K562 (cell line): ENCODE results near the gene ATP6V0A1.

ENCODE experiments used
- HDAC2 ChIP-seq: fragments of 450-650 bp; IDR thresholded peaks from 2 replicates; pipeline ENCODE4 v1.6.1; 2016; ENCODE audit warnings: mild to moderate bottlenecking
- JUND ChIP-seq, 2 experiments: IDR thresholded peaks; 2 replicates in 1 of 2; 3 replicates in 1 of 2; pipeline ENCODE4 v1.6.1; 2011; ENCODE audit warnings: borderline replicate concordance in 2 of 2, low read depth in 2 of 2, low read length in 2 of 2, improper control_type of control experiment in 1 of 2, missing biosample characterization in 1 of 2, missing genetic modification characterization in 1 of 2, missing genetic modification reagents in 1 of 2
- SMARCC2 ChIP-seq: fragments of 450-650 bp; IDR thresholded peaks from 2 replicates; pipeline ENCODE4 v1.6.1; 2017; ENCODE audit warnings: antibody characterized with exemption, moderate library complexity, mild to moderate bottlenecking, low read depth
- YBX1 ChIP-seq: fragments of 450-650 bp; IDR thresholded peaks from 2 replicates; pipeline ENCODE4 v1.7.1; 2016; ENCODE audit warnings: mild to moderate bottlenecking
- ZNF24 ChIP-seq: fragments of 450-650 bp; IDR thresholded peaks from 2 replicates; pipeline ENCODE4 v1.6.1; 2016
- ZNF324 ChIP-seq: fragments of 250-450 bp; sonication (Bioruptor Pico); IDR thresholded peaks from 2 replicates; pipeline ENCODE4 v1.4.0; 2020; ENCODE audit warnings: mild to moderate bottlenecking
- ZNF445 ChIP-seq: fragments of 250-450 bp; sonication (Bioruptor Pico); IDR thresholded peaks from 2 replicates; pipeline ENCODE4 v1.4.0; 2020; ENCODE audit warnings: low read depth, mild to moderate bottlenecking, moderate library complexity
- TF ChIP-seq, protein P1 (sequence below): sonication (generic); formaldehyde crosslinking; IDR thresholded peaks from 2 replicates; pipeline ENCODE4 v1.8.1; 2023; ENCODE audit warnings: mild to moderate bottlenecking, missing genetic modification reagents

- TF ChIP-seq JUND (IDR thresholded peaks at IDR 0.05; ENCODE audit: borderline replicate concordance, low read depth, low read length) (no peak), JUND (tag; IDR thresholded peaks at IDR 0.05; ENCODE audit: borderline replicate concordance, low read depth, low read length) (no peak), HDAC2 (no peak), ZNF24 (no peak), YBX1 (no peak), ZNF445 (no peak), ZNF324 (CRISPR knock-in tag) (no peak), SMARCC2 (no peak)
- TF ChIP-seq, protein P1, sequence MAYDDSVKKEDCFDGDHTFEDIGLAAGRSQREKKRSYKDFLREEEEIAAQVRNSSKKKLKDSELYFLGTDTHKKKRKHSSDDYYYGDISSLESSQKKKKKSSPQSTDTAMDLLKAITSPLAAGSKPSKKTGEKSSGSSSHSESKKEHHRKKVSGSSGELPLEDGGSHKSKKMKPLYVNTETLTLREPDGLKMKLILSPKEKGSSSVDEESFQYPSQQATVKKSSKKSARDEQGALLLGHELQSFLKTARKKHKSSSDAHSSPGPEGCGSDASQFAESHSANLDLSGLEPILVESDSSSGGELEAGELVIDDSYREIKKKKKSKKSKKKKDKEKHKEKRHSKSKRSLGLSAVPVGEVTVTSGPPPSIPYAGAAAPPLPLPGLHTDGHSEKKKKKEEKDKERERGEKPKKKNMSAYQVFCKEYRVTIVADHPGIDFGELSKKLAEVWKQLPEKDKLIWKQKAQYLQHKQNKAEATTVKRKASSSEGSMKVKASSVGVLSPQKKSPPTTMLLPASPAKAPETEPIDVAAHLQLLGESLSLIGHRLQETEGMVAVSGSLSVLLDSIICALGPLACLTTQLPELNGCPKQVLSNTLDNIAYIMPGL (CRISPR knock-in tag): no peak
Observed at GRCh38 chr17:42564815-42565522, 106.3 kb downstream of the ATP6V0A1 start.
